Gastroesophageal sphincter (tissue), 4 donors: ENCODE data around the gene UBR2. TPM values are rescaled to one million over a fixed set of nuclear protein-coding genes. Genes with fewer than 3 reads are reported as not detected.

ENCODE experiments used
- ATAC-seq: fragments of 150-250 bp; one replicate; pipeline ENCODE4 v1.9.1; 2016; ENCODE audit warnings: mild to moderate bottlenecking, moderate library complexity
- H3K27ac ChIP-seq, 4 donors: fragments of 200-600 bp; sonication (generic) in 3 of 4; 1 replicate in 3 of 4; 2 replicates in 1 of 4; pipeline ENCODE4 v1.5.1; 2016 to 2019
- H3K27me3 ChIP-seq: fragments of 200-600 bp; sonication (generic); one replicate; pipeline ENCODE4 v1.5.1; 2019
- H3K36me3 ChIP-seq, 2 donors: fragments of 200-600 bp; sonication (generic); one replicate each; pipeline ENCODE4 v1.5.1; 2019; ENCODE audit warnings: control low read depth in 1 of 2
- H3K4me1 ChIP-seq, 3 donors: fragments of 200-600 bp; sonication (generic); 1 replicate in 2 of 3; 2 replicates in 1 of 3; pipeline ENCODE4 v1.5.1; 2016 to 2019; ENCODE audit warnings: control low read depth in 2 of 3
- H3K4me3 ChIP-seq, 2 donors: fragments of 200-600 bp; sonication (generic); one replicate each; pipeline ENCODE4 v1.5.1; 2019; ENCODE audit warnings: mild to moderate bottlenecking in 1 of 2, moderate library complexity in 1 of 2
- H3K9me3 ChIP-seq, 3 donors: fragments of 200-600 bp; sonication (generic); one replicate each; pipeline ENCODE4 v1.5.1; 2017 to 2019; ENCODE audit warnings: control low read depth in 2 of 3
- EP300 ChIP-seq: sonication (generic); formaldehyde crosslinking; IDR thresholded peaks from one replicate; pipeline ENCODE4 v1.6.1; 2017; ENCODE audit warnings: antibody characterized with exemption, mild to moderate bottlenecking
- POLR2A ChIP-seq, 2 donors: fragments of 450-650 bp; IDR thresholded peaks; one replicate each; pipeline ENCODE4 v1.6.1; 2017; ENCODE audit warnings: antibody characterized with exemption in 2 of 2, mild to moderate bottlenecking in 2 of 2, moderate library complexity in 1 of 2
- POLR2AphosphoS5 ChIP-seq: sonication (generic); formaldehyde crosslinking; IDR thresholded peaks from one replicate; pipeline ENCODE4 v1.6.1; 2017; ENCODE audit warnings: antibody characterized with exemption
- WGBS, 2 donors: methylation state at CpG; one replicate each; pipeline ENCODE4 v1.1.5; 2018; ENCODE audit warnings: low coverage in 1 of 2; 5-methylcytosine and 5-hydroxymethylcytosine counted together
- total RNA-seq, 4 donors: library from RNA; depleted of rRNA; stranded (reverse); fragments of >200 nt; gene quantifications; one replicate each; pipeline ENCODE4 v1.1.0, GENCODE V29; 2016
- TF ChIP-seq, protein P1 (sequence below), 4 experiments: fragments of 200-600 bp in 2 of 4; fragments of 450-650 bp in 2 of 4; sonication (generic) in 1 of 4; IDR thresholded peaks; one replicate each; pipeline ENCODE4 v1.5.1; 2017 to 2019; ENCODE audit warnings: antibody characterized with exemption in 4 of 4, mild to moderate bottlenecking in 2 of 4, moderate library complexity in 2 of 4

The UBR2 gene
- total RNA-seq, 4 donors from 2014 or later, result 27.8 to 44.8 (median 32.8) TPM

DNA sequence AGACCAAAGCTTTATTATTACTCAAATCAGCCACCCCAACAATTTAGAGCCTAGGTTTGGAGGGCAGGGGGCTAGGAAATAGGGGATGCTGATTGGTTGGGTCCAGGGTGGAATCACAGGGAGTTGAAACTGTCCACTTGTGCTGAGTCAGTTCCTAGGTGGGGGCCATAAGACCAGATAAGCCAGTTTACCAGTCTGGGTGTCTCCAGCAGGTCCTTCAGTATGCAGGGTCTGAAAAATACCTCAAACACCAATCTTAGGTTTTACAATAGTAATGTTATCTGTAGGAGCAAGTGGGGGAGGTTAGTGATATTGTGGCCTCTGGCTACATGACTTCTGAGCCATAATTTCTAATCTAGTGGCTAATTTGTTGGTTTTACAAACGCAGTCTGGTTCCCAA lies 63.2 kb downstream of the UBR2 start:
- Histone ChIP-seq H3K4me3 (no peak overlapping the region), H3K36me3 (peaks cover 0 to 62% of the 10 kb centered on the region in 2 donors), H3K9me3 (no peaks in the 10 kb centered on the region), H3K27me3 (no peaks in the 10 kb centered on the region), H3K4me1 (peaks cover 0 to 17% (median 3%) of the 10 kb centered on the region in 3 donors), H3K27ac (peak overlapping the region in 2 of 4 donors; percentile 18 to 23)
- TF ChIP-seq POLR2AphosphoS5 (no peak), POLR2A (IDR thresholded peaks at IDR 0.05) (no peak), EP300 (no peak)
- TF ChIP-seq, protein P1, sequence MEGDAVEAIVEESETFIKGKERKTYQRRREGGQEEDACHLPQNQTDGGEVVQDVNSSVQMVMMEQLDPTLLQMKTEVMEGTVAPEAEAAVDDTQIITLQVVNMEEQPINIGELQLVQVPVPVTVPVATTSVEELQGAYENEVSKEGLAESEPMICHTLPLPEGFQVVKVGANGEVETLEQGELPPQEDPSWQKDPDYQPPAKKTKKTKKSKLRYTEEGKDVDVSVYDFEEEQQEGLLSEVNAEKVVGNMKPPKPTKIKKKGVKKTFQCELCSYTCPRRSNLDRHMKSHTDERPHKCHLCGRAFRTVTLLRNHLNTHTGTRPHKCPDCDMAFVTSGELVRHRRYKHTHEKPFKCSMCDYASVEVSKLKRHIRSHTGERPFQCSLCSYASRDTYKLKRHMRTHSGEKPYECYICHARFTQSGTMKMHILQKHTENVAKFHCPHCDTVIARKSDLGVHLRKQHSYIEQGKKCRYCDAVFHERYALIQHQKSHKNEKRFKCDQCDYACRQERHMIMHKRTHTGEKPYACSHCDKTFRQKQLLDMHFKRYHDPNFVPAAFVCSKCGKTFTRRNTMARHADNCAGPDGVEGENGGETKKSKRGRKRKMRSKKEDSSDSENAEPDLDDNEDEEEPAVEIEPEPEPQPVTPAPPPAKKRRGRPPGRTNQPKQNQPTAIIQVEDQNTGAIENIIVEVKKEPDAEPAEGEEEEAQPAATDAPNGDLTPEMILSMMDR (IDR thresholded peaks at IDR 0.05), result no peak
- 89 to 100% methylated on average over 1 of the region's 1 CpG for WGBS, 2 donors
- ATAC-seq, result no peak

DNA sequence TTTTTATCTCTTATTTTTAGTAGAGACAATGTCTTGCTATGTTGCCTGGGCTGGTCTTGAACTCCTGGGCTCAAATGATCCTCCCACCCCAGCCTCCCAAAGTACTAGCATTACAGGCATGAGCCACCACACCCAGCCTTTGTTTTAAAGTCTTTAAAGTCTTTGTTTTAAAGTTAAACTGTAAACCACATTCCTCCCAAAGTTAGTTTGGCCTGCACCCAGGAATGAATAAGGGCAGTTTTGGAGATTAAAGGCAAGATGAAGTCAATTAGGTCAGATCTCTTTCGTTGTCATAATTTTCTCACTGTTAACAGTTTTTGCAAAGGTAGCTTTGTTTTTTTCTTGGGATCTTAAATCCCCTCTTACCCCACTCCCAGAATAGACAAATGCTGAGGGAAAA lies 63.8 kb downstream of the UBR2 start:
- Histone ChIP-seq H3K27me3 (no peaks in the 10 kb centered on the region), H3K27ac (peak overlapping the region in 2 of 4 donors; percentile 18 to 23), H3K36me3 (peaks cover 0 to 62% of the 10 kb centered on the region in 2 donors), H3K9me3 (no peaks in the 10 kb centered on the region), H3K4me1 (peaks cover 0 to 17% (median 3%) of the 10 kb centered on the region in 3 donors), H3K4me3 (no peak overlapping the region)
- TF ChIP-seq POLR2A (IDR thresholded peaks at IDR 0.05), result no peak
- TF ChIP-seq EP300, result no peak
- TF ChIP-seq, protein P1 (IDR thresholded peaks at IDR 0.05), result no peak
- TF ChIP-seq POLR2AphosphoS5, result no peak
- WGBS, 2 donors, result 13 to 35% methylated on average over 1 of the region's 1 CpG
- ATAC-seq, result no peak

DNA sequence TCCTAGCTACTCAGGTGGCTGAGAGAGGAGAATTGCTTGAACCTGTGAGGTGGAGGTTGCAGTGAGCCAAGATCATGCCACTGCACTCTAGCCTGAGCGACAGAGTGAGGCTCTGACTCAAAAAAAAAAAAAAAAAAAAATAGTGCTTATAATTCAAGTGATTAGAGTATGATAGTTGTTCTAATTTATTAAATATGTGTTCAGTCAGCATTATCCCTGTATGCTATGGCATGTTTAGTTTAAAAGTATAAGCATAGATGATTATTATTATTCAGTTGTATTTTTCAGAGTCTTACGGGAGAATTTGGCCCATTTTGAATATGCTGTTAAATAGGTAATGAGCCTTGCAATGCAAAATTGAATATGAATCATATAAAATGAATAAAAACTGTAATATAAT lies 64.8 kb downstream of the UBR2 start:
- H3K9me3 ChIP-seq, result no peaks in the 10 kb centered on the region
- H3K27me3 ChIP-seq, result no peaks in the 10 kb centered on the region
- peaks cover 0 to 17% (median 3%) of the 10 kb centered on the region in 3 donors for H3K4me1 ChIP-seq
- WGBS, 2 donors, result 79 to 96% methylated on average over 2 of the region's 2 CpGs
- H3K4me3 ChIP-seq, result no peak overlapping the region
- no peak for ATAC-seq
- peaks cover 0 to 63% of the 10 kb centered on the region in 2 donors for H3K36me3 ChIP-seq
- TF ChIP-seq POLR2A (IDR thresholded peaks at IDR 0.05), result no peak
- no peak for TF ChIP-seq POLR2AphosphoS5
- TF ChIP-seq, protein P1 (IDR thresholded peaks at IDR 0.05), result no peak
- no peak for TF ChIP-seq EP300
- H3K27ac ChIP-seq, result no peak overlapping the region

DNA sequence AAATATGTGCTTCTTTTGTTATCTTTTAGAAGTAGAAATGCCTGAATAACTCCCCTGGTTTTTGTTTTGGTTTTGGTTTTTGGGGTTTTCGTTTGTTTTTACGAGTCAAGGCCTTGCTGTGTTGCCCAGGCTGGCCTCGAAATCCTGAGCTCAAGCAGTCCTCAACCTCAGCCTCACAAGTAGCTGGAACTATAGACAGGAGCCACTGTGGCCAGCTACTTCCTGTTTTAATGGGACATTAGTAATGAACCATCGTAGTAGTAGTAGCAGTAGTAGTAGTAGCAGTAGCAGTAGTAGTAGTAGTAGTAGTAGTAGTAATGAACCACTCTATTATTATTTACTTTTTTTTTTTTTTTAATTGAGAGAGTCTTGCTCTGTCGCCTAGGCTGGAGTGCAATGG lies 66.0 kb downstream of the UBR2 start:
- peaks cover 0 to 68% of the 10 kb centered on the region in 2 donors for H3K36me3 ChIP-seq

DNA sequence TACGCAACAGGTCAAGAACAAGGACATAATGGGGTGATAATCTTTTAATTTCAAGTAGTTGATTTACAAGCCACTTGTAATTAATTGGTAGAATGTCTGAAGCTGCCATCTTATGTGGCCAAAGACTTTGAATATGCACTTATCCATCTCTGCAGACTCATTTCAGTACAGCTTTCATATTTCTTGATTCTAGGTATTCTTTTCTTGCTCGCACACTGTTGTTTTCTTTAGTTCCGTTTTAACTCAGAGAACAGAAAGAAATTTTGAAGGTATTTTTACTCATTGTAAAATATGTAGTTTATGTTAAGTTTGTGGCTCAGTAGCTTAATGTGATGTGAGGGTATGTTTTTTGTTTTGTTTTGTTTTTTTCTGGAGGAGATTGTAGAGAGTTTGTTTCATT lies 73.9 kb downstream of the UBR2 start:
- Histone ChIP-seq H3K4me1 (no peaks in the 10 kb centered on the region), H3K27me3 (no peaks in the 10 kb centered on the region), H3K36me3 (peaks cover 3 to 100% of the 10 kb centered on the region in 2 donors), H3K4me3 (no peak overlapping the region), H3K9me3 (no peaks in the 10 kb centered on the region), H3K27ac (no peak overlapping the region)
- no peak for ATAC-seq
- TF ChIP-seq POLR2AphosphoS5 (no peak), POLR2A (IDR thresholded peaks at IDR 0.05) (no peak), EP300 (no peak)
- TF ChIP-seq, protein P1 (IDR thresholded peaks at IDR 0.05), result no peak
- 83 to 90% methylated on average over 2 to 3 of the region's 3 CpGs for WGBS, 2 donors

More for the DNA sequence above, 66.0 kb downstream of the UBR2 start:
- no peaks in the 10 kb centered on the region for H3K27me3 ChIP-seq
- ATAC-seq, result no peak
- WGBS, 2 donors, result 85 to 91% methylated on average over 4 to 5 of the region's 5 CpGs
- H3K27ac ChIP-seq, result no peak overlapping the region
- H3K9me3 ChIP-seq, result no peaks in the 10 kb centered on the region
- H3K4me3 ChIP-seq, result no peak overlapping the region
- TF ChIP-seq, protein P1 (IDR thresholded peaks at IDR 0.05), result no peak
- TF ChIP-seq POLR2A (IDR thresholded peaks at IDR 0.05) (no peak), POLR2AphosphoS5 (no peak), EP300 (no peak)
- H3K4me1 ChIP-seq, result peaks cover 0 to 17% (median 3%) of the 10 kb centered on the region in 3 donors
